ENCODE data around the gene PSMD14.

DNA sequence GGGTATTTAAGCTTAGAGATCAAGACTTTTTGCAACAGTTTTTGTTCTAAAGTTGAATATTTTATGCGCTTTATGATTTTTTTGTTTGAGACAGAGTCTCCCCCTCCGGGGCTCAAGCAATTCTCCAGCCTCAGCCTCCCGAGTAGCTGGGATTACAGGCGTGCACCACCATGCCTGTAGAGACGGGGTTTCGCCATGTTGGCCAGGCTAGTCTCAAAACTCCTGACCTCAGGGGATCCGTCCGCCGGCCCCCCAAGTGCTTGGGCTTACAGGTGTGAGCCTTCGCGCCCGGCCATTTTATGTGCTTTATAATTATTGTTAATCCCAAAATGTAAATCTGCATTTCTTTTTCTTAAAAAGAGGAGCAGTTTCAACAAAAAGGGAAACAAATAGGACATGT, 136.9 kb downstream of the PSMD14 start:
- TF ChIP-seq TAF1 (IDR thresholded peaks at IDR 0.05; ENCODE audit: low read depth) (no peak), POLR2AphosphoS5 (IDR thresholded peaks at IDR 0.05) (no peak), RAD21 (conservative IDR thresholded peaks at IDR 0.05) (no peak), EP300 (conservative IDR thresholded peaks at IDR 0.05; ENCODE audit: poor library complexity, severe bottlenecking) (no peak)
- TF ChIP-seq, protein P1, sequence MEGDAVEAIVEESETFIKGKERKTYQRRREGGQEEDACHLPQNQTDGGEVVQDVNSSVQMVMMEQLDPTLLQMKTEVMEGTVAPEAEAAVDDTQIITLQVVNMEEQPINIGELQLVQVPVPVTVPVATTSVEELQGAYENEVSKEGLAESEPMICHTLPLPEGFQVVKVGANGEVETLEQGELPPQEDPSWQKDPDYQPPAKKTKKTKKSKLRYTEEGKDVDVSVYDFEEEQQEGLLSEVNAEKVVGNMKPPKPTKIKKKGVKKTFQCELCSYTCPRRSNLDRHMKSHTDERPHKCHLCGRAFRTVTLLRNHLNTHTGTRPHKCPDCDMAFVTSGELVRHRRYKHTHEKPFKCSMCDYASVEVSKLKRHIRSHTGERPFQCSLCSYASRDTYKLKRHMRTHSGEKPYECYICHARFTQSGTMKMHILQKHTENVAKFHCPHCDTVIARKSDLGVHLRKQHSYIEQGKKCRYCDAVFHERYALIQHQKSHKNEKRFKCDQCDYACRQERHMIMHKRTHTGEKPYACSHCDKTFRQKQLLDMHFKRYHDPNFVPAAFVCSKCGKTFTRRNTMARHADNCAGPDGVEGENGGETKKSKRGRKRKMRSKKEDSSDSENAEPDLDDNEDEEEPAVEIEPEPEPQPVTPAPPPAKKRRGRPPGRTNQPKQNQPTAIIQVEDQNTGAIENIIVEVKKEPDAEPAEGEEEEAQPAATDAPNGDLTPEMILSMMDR (IDR thresholded peaks at IDR 0.05; ENCODE audit: poor library complexity, severe bottlenecking): no peak

All from neural cell (in vitro differentiated cells).